GM19468 (cell line): Measurements from ENCODE around the gene SRR.
"Not testable (repeated sequence)": the region's sequence is repeated elsewhere in the genome, so short reads cannot be mapped to it uniquely, and the experiment has no call there.

Experiments
- ATAC-seq: cut with Tn5 transposase; IDR thresholded peaks from one replicate; pipeline ENCODE4 v1.9.1; 2021; ENCODE audit warnings: mild to moderate bottlenecking, moderate library complexity, moderate number of reproducible peaks; ENCODE audit not compliant: unreplicated experiment; ENCODE audit errors: extremely low read depth

SRR gene

GRCh38 chr17:2289878-2290478 is 13.8 kb upstream of the SRR start:
- no peak for ATAC-seq

GRCh38 chr17:2292100-2292499 is 11.7 kb upstream of the SRR start:
- no peak for ATAC-seq

- ATAC-seq = no peak
Observed at GRCh38 chr17:2295575-2295974, 8.2 kb upstream of the SRR start.

GRCh38 chr17:2297023-2297422 is 6.7 kb upstream of the SRR start:
- ATAC-seq = no peak

- ATAC-seq = no peak
Observed at GRCh38 chr17:2299136-2299535, 4.6 kb upstream of the SRR start.

- ATAC-seq = no peak
Observed at GRCh38 chr17:2299756-2300155, 4.0 kb upstream of the SRR start.

GRCh38 chr17:2302778-2303203 is 959 bp upstream of the SRR start:
- no peak for ATAC-seq

GRCh38 chr17:2304931-2305330 is 1.2 kb downstream of the SRR start:
- ATAC-seq = no peak

- no peak for ATAC-seq
Observed at GRCh38 chr17:2309338-2310154, 5.8 kb downstream of the SRR start.

GRCh38 chr17:2312736-2313135 is 9.0 kb downstream of the SRR start:
- ATAC-seq = no peak

GRCh38 chr17:2316916-2317205 is 13.1 kb downstream of the SRR start:
- ATAC-seq = not testable (repeated sequence)

GRCh38 chr17:2317796-2318195 is 14.0 kb downstream of the SRR start:
- ATAC-seq = no peak

GRCh38 chr17:2319051-2319450 is 15.3 kb downstream of the SRR start:
- ATAC-seq = no peak

- ATAC-seq = no peak
Observed at GRCh38 chr17:2321399-2321798, 17.6 kb downstream of the SRR start.

GRCh38 chr17:2323629-2324314 is 20.0 kb downstream of the SRR start:
- no peak for ATAC-seq

GRCh38 chr17:2331303-2331702 is 27.6 kb downstream of the SRR start:
- ATAC-seq = no peak

- no peak for ATAC-seq
Observed at GRCh38 chr17:2335726-2336214, 32.0 kb downstream of the SRR start.

- peak; percentile 55 for ATAC-seq
Observed at GRCh38 chr17:2336215-2336851, 32.6 kb downstream of the SRR start, which contains the start of gene TSR1. TSR1 (minus strand) TSS chr17:2336457; CDS start chr17:2336427, 30 bp downstream.

- no peak for ATAC-seq
Observed at GRCh38 chr17:2336852-2337543, 33.2 kb downstream of the SRR start, which contains the start of gene SGSM2. SGSM2 (plus strand) TSS chr17:2337501; CDS start chr17:2337689, 188 bp downstream.
